ENCODE measurements around the gene PLEKHG3.

PLEKHG3 gene

DNA sequence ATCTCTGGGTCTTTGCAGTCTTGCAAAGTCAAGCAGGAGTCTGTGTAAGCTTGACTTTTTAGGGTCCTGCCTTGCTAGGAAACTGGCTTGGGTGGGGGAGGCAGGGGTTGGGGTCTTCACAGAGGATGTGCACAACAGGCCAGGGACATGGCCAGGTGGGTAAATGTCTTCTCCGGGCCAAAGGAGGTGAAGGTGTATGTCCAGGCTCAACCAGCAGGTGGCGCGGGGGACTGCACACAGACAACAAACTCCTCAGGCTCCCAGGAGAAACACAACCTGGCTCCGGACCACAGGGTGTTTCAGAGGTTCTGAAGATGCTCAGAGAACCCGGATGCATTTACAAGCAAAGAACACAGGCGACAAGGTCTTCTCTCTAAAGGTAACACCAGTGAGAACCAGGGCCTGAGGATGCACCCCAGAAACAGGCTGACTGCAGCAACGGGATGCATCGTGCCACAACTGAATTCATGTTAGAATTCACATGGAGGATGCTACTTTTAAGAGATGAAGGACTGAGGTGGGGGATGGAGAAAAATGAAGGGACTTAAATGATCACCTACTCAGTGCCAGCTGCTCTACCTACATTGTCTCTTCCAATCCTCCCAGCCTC, 56.0 kb downstream of the PLEKHG3 start:
- Histone ChIP-seq H3K9me3 (ENCODE audit: insufficient read depth, low read length) (peaks cover 5% of the 10 kb centered on the region; the same call in 1 of the 2 replicates), H3K27me3 (ENCODE audit: insufficient read depth, insufficient read length) (peaks cover 5% of the 10 kb centered on the region), H3K9ac (ENCODE audit: insufficient read length, low read depth) (no peak overlapping the region), H3K4me1 (ENCODE audit: insufficient read depth, insufficient read length) (peaks cover 26% of the 10 kb centered on the region), H3K36me3 (ENCODE audit: insufficient read depth, insufficient read length, low read length) (no peaks in the 10 kb centered on the region), H3K4me3 (ENCODE audit: insufficient read length, low read depth) (no peak overlapping the region)
- TF ChIP-seq SUZ12 (IDR thresholded peaks at IDR 0.05; ENCODE audit: extremely low read depth, insufficient read depth, insufficient read length) (no peak), YY1 (IDR thresholded peaks at IDR 0.05; ENCODE audit: insufficient read depth, insufficient read length) (no peak), ZNF274 (IDR thresholded peaks at IDR 0.05; ENCODE audit: low read depth, low read length) (no peak)
- no peak for DNase-seq (ENCODE audit: low read depth, low spot score)

GRCh38 chr14:64760916-64761315, 56.7 kb downstream of the PLEKHG3 start:
- Histone ChIP-seq H3K9ac (ENCODE audit: insufficient read length, low read depth) (no peak overlapping the region), H3K9me3 (ENCODE audit: insufficient read depth, low read length) (peaks cover 5% of the 10 kb centered on the region; the same call in 1 of the 2 replicates), H3K36me3 (ENCODE audit: insufficient read depth, insufficient read length, low read length) (no peaks in the 10 kb centered on the region), H3K27me3 (ENCODE audit: insufficient read depth, insufficient read length) (peaks cover 5% of the 10 kb centered on the region), H3K4me3 (ENCODE audit: insufficient read length, low read depth) (no peak overlapping the region), H3K4me1 (ENCODE audit: insufficient read depth, insufficient read length) (peaks cover 30% of the 10 kb centered on the region)
- TF ChIP-seq ZNF274 (IDR thresholded peaks at IDR 0.05; ENCODE audit: low read depth, low read length) = no peak
- TF ChIP-seq SUZ12 (IDR thresholded peaks at IDR 0.05; ENCODE audit: extremely low read depth, insufficient read depth, insufficient read length) = no peak
- no peak for TF ChIP-seq YY1 (IDR thresholded peaks at IDR 0.05; ENCODE audit: insufficient read depth, insufficient read length)
- no peak for DNase-seq (ENCODE audit: low read depth, low spot score)

DNA sequence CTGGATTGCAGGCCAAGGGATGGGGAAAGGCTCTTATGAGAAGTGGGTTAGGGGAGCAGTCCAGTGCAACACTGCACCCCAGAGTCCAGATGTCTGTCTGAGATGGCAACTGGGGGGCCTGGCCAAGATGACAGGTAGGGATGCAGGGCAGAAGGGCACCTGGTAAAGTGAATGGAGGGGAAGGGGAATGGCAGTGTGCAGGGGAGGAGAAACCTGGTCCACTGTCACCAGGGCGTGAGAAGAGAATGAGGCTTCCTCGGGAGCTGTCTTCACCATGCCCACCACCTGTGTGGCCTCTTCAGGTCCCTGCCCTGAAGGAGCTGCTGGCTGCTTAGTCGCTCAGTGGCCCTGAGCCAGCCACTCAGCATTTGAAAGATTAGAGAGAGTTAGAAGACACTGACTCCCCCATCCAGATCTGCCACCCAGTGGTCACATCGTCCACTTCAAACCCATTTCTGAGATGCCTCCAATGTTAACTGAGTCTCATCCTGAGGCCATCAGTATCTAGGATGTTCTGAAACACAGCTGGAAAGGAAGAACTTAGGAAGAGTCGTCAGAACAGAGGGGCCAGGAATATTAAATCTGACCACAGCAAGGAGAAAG, 57.3 kb downstream of the PLEKHG3 start:
- Histone ChIP-seq H3K4me1 (ENCODE audit: insufficient read depth, insufficient read length) (peaks cover 35% of the 10 kb centered on the region), H3K27me3 (ENCODE audit: insufficient read depth, insufficient read length) (peaks cover 5% of the 10 kb centered on the region), H3K36me3 (ENCODE audit: insufficient read depth, insufficient read length, low read length) (no peaks in the 10 kb centered on the region), H3K9me3 (ENCODE audit: insufficient read depth, low read length) (peaks cover 4% of the 10 kb centered on the region; the same call in 1 of the 2 replicates), H3K9ac (ENCODE audit: insufficient read length, low read depth) (no peak overlapping the region), H3K4me3 (ENCODE audit: insufficient read length, low read depth) (no peak overlapping the region)
- no peak for DNase-seq (ENCODE audit: low read depth, low spot score)
- no peak for TF ChIP-seq YY1 (IDR thresholded peaks at IDR 0.05; ENCODE audit: insufficient read depth, insufficient read length)

DNA sequence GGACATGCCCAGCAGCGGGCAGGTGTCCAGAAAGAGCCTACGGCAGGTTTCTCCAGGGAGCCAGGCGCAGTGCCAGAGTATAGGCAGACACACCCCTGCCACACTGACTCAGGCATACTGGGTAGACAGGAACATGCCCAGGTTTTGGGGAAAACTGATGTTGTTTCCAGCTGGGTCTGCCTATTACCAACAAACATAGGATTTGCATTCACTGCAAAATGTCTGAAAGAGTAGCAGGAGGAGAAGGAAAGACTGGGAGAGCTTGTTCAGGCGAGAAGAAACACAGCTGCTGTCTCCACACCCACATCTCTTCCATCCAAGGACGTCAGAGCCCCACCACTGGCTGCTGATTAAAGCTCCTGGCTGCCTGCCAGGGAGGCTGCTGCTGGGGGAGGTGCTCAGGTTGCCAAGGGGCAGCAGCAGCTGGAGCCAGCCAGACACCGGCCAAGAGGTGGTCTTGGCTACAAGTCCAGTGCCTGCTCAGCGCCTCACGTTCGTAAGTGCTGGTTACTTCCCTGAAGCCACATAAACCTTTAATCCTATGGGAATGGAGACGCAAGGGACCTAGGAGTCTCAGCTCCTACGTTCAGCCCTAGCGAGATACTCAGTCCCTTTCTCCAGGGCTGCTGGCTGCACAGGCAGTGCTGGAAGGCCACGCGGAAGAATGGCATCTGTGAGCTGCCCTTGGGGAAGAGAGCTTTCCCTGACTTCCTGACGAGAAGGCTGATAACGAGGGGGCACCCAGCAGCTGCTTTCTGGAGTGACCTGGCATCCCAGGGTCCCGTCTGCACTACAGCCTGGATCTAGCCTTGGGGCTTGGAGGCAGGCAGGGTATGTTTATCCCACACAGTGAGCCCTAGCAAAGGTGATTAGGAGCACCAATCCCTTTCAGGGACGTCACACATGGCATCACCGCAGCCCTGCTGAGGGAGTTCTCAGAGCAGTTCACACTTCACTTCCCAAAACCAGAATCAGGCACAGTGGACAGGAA, 58.1 kb downstream of the PLEKHG3 start:
- no peaks in the 10 kb centered on the region for H3K36me3 ChIP-seq (ENCODE audit: insufficient read depth, insufficient read length, low read length)
- peaks cover 42% of the 10 kb centered on the region for H3K4me1 ChIP-seq (ENCODE audit: insufficient read depth, insufficient read length)
- peak overlapping the region; percentile 26 for H3K9ac ChIP-seq (ENCODE audit: insufficient read length, low read depth)
- H3K4me3 ChIP-seq (ENCODE audit: insufficient read length, low read depth) = no peak overlapping the region
- H3K27me3 ChIP-seq (ENCODE audit: insufficient read depth, insufficient read length) = peaks cover 5% of the 10 kb centered on the region
- TF ChIP-seq YY1 (IDR thresholded peaks at IDR 0.05; ENCODE audit: insufficient read depth, insufficient read length) (no peak), SUZ12 (IDR thresholded peaks at IDR 0.05; ENCODE audit: extremely low read depth, insufficient read depth, insufficient read length) (no peak), ZNF274 (IDR thresholded peaks at IDR 0.05; ENCODE audit: low read depth, low read length) (no peak)
- no peak for DNase-seq (ENCODE audit: low read depth, low spot score)
- no peaks in the 10 kb centered on the region for H3K9me3 ChIP-seq (ENCODE audit: insufficient read depth, low read length)

- no peak for DNase-seq (ENCODE audit: low read depth, low spot score)
- TF ChIP-seq SUZ12 (IDR thresholded peaks at IDR 0.05; ENCODE audit: extremely low read depth, insufficient read depth, insufficient read length) (no peak), YY1 (IDR thresholded peaks at IDR 0.05; ENCODE audit: insufficient read depth, insufficient read length) (no peak), ZNF274 (IDR thresholded peaks at IDR 0.05; ENCODE audit: low read depth, low read length) (no peak)
- H3K4me3 ChIP-seq (ENCODE audit: insufficient read length, low read depth) = no peak overlapping the region
- H3K9me3 ChIP-seq (ENCODE audit: insufficient read depth, low read length) = no peaks in the 10 kb centered on the region
- no peaks in the 10 kb centered on the region for H3K36me3 ChIP-seq (ENCODE audit: insufficient read depth, insufficient read length, low read length)
- no peak overlapping the region for H3K9ac ChIP-seq (ENCODE audit: insufficient read length, low read depth)
- peaks cover 5% of the 10 kb centered on the region for H3K27me3 ChIP-seq (ENCODE audit: insufficient read depth, insufficient read length)
- peaks cover 45% of the 10 kb centered on the region for H3K4me1 ChIP-seq (ENCODE audit: insufficient read depth, insufficient read length)
These were observed 59.0 kb downstream of the PLEKHG3 start for GRCh38 chr14:64763085-64763782.

GRCh38 chr14:64763801-64764621, 59.8 kb downstream of the PLEKHG3 start:
- Histone ChIP-seq H3K9ac (ENCODE audit: insufficient read length, low read depth) (peak overlapping the region; percentile 57), H3K4me3 (ENCODE audit: insufficient read length, low read depth) (no peak overlapping the region), H3K36me3 (ENCODE audit: insufficient read depth, insufficient read length, low read length) (no peaks in the 10 kb centered on the region), H3K27me3 (ENCODE audit: insufficient read depth, insufficient read length) (peaks cover 5% of the 10 kb centered on the region), H3K9me3 (ENCODE audit: insufficient read depth, low read length) (no peaks in the 10 kb centered on the region), H3K4me1 (ENCODE audit: insufficient read depth, insufficient read length) (peaks cover 43% of the 10 kb centered on the region)
- TF ChIP-seq SUZ12 (IDR thresholded peaks at IDR 0.05; ENCODE audit: extremely low read depth, insufficient read depth, insufficient read length) (no peak), YY1 (IDR thresholded peaks at IDR 0.05; ENCODE audit: insufficient read depth, insufficient read length) (no peak), ZNF274 (IDR thresholded peaks at IDR 0.05; ENCODE audit: low read depth, low read length) (no peak)
- no peak for DNase-seq (ENCODE audit: low read depth, low spot score)
